Mesenteric fat pad (tissue), 1 donor: Measurements from ENCODE around the gene PLEKHF1. TPM values are rescaled to one million over a fixed set of nuclear protein-coding genes. Genes with fewer than 3 reads are reported as not detected.
A peak's percentile ranks its signal among the peaks of the same experiment; 100 is the strongest.

Experiments
- DNase-seq: peaks from one replicate; pipeline ENCODE4 v3.0.0-alpha.2; 2020; ENCODE audit warnings: low spot score
- total RNA-seq: library from RNA; stranded (reverse); fragmentation: NEBNext Ultra II Directional; extraction: Animal tissue kit (Norgen Biotek cat#: 25700); gene quantifications from one replicate; pipeline ENCODE4 v1.2.1, GENCODE V29; 2021
- donor health status: DM: yes; HTN: yes; CAD: no.

PLEKHF1 gene
- total RNA-seq, 1 donor from 2014 or later = 9.1 TPM

- DNase-seq = peak; percentile 88
Measured at GRCh38 chr19:29663861-29664752, 1.2 kb upstream of the PLEKHF1 start.

DNA sequence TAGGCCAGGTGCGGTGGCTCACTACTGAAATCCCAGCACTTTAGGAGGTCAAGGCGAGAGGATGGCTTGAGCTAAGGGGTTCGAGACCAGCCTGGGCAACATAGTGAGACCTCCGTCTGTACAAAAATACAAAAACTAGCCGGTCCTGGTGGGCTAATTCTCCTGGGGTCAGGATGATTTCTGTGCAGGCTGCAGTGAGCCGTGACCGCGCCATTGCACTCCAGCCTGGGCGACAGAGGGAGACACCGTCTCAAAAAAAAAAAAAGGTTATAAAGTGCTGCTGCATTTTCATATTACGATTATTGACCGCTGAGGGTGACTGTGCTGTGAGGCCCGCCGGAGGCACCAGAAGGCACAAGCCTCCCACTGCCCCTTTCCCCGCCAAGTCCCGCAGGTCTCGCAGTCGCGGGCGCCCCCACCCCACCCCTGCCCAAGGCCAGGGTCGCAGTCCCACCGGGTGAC is 477 bp upstream of the PLEKHF1 start:
- no peak for DNase-seq

- DNase-seq = peak; percentile 89
Measured at GRCh38 chr19:29665826-29666577, 741 bp downstream of the PLEKHF1 start.

DNA sequence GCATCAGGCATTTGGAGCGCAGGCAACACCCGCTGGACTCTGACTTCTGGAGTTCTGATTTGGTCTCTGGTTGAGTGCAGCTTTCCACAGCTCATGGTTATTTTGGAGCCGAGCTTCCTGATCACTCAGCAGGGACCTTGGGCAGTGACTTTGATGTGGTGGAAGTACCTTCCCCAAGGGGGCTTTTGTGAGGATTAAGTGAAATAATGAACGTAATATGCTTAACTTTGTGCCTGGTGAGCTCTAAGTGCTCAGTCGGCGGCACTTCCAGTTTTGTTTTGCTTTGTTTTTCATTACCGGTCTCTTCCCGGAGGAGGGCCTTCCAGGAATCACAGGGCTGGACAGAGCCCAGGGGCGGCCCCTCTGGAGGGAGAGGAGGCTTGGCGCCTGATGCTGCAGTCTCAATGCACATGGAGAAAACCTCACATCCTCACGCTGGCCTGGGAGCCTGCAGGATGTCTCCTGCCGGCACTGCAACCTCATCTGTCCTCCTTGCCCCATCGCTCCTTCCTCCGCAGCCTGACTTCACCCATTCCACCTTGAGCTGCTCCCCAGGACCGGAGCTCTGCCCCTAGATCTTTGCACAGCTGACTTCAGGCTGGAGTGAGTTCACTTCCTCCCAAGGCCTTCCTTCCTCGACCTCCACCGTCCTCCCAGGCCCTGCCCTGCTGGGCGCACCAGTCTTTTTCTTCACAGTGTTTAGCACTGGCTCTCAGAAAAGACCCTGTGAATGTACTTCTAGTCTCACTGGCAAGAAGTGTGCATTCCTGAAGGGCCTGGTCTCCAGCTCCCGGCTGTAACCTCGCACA is 1.5 kb downstream of the PLEKHF1 start:
- peak; percentile 86 for DNase-seq

- DNase-seq = no peak
Measured at GRCh38 chr19:29667387-29667783, 2.1 kb downstream of the PLEKHF1 start.

DNA sequence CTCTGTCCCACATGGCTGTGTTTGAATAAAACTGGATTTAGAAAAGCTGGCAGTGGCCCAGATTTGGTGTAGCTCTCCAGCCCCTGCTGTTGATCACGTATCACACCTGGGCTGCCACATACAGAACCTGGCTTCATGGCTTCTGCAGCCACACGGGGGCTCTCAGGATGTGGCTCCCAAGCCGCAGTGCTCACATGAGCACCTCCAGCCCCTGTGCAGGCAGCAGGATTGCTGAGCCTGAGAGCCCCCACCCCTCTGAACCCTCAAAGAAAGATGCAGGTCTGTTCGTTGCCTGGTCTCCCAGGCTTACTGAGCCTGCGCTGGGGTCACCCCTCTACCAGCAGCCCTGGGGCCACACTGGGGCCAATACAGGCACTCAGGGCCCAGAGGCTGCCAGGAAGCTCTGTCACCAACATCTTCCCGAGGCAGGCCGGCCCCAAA is 2.7 kb downstream of the PLEKHF1 start:
- DNase-seq = no peak

GRCh38 chr19:29668746-29669609 is 3.7 kb downstream of the PLEKHF1 start:
- peak; percentile 80 for DNase-seq

GRCh38 chr19:29670255-29670654 is 5.0 kb downstream of the PLEKHF1 start:
- DNase-seq = no peak

GRCh38 chr19:29671026-29671392 is 5.7 kb downstream of the PLEKHF1 start:
- DNase-seq = peak; percentile 5

DNA sequence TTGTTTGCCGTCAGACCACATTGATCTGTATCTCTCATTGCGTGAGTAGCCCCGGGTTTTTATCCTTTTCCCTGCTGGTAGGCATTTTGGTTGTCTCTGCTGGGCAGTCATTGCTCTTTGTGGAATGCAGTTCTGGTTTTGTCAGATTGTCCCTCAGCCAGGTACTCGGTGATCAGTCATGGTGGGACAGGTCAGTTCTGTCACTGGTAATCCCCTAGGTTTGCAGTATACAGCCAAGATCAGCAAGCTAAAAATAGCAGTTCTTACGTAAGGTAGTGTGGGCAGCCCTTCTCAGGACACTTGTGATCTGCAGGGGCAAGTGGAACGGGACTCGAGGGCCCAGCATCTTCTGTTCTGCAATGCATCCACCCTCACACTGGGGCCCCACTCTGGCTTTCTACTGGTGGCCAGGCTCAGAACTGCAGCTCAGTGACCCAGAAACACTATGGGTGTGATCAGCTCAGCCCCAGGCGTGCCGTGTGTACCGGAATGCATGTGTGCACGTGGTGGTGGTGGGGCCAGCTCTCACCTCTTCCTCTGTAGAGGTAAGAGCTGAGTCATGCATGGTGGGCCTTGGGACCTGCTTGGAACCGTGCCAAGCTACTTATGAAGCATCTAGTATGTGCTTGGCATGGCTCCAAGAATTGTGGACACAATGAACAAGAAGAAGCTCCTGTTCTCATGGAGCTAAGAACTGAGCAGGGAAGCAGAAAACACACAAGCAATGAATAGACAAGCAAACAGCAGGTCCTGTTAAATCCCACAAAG is 6.3 kb downstream of the PLEKHF1 start:
- peak; percentile 67 for DNase-seq

DNA sequence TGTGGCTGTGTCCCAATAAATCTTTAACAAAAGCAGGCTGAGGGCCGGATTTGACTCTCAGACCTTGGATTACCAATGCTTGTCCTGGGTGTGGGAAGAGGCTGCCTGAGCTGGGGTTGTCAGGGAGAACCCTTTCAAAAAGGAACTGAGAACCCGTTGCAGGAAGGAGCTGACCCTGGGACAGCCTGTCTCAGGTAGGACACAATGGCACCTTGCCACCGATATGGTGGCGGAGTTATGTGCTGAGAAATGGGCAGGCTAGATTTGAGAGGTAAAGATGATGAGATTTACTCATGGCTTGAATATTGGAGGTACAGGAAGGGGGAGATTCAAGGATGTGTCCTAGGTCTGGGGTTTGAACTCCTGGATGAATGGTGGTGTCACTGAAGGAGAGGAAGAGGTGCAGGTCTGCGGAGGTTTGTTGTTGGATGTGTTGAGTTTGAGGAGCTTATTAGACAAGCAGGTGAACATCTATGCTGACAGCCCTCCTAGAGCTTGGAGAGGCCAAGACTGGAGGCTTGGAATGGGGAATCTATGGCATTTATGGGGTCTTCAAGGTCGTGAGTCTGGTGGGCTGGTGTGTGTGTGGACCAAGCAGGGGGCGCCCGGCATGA is 7.2 kb downstream of the PLEKHF1 start:
- DNase-seq = peak; percentile 51

DNA sequence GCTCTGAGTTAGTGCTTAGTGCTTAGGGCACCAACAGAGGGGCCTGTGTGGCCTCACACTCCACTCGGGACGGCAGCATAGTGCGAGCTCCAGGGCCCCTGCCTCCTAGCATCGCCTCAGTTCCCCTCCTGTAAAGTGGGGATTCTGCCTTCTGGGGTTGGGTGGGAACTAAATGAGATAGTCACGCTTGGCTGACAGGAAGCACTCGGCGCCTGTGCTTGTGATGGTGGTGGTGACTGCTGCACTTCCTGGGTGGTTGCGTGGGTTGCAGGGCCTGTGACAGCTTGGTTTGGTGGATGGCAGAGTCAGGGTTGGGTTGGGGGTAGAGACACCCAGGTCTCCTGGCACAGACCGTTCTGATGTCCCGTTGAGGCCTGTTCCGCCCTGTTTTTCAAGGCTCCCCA is 7.7 kb downstream of the PLEKHF1 start:
- DNase-seq = peak; percentile 53

DNA sequence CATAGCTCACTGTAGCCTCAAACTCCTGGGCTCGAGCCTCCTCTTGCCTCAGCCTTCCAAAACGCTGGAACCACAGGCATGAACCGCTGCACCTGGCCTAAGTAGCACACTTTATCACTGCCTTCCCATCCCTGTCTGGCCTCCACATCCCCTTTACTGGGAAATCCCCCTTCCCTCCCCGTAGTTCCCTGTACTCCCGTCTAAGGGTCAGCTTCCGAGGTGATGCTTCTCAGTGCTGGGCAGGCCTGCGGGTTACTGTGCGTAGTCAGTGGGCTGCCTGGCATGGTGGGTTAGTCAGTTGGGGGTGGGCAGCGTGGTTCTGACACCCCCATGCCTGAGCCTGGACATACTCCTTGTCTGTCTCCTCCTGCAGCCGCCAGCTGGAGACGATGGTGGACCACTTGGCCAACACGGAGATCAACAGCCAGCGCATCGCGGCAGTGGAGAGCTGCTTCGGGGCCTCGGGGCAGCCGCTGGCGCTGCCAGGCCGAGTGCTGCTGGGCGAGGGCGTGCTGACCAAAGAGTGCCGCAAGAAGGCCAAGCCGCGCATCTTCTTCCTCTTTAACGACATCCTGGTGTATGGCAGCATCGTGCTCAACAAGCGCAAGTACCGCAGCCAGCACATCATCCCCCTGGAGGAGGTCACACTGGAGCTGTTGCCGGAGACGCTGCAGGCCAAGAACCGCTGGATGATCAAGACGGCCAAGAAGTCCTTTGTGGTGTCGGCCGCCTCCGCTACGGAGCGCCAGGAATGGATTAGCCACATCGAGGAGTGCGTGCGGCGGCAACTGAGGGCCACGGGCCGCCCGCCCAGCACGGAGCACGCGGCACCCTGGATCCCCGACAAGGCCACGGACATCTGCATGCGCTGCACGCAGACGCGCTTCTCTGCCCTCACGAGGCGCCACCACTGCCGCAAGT is 8.4 kb downstream of the PLEKHF1 start:
- peak; percentile 79 for DNase-seq

DNA sequence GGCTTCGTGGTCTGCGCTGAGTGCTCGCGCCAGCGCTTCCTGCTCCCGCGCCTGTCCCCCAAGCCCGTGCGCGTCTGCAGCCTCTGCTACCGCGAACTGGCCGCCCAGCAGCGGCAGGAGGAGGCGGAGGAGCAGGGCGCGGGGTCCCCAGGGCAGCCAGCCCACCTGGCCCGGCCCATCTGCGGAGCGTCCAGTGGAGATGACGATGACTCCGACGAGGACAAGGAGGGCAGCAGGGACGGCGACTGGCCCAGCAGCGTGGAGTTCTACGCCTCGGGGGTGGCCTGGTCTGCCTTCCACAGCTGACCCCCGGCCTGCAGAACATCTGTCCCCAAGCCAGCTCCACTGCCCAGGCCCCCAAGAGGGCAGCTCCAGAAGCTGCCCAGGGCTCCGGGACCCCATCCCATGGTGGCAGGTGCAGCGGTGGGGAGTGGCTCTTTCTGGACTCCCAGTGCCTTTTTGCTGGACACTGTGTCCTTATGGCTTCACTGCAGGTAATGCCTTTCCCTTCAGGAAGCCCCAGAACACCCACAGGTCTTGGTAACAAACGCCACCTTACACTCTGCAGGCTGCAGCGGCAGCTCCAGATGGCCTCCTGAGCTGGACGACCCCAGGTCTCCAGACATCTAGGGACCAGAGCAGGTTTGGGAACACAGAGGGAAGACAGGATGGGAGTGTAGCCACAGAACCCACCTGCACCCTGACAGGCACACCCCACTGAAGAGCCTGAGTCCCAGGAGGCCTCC is 9.3 kb downstream of the PLEKHF1 start:
- DNase-seq = peak; percentile 78

- no peak for DNase-seq
Measured at GRCh38 chr19:29675120-29675649, 9.9 kb downstream of the PLEKHF1 start.

- DNase-seq = peak; percentile 59
Measured at GRCh38 chr19:29675650-29676186, 10.5 kb downstream of the PLEKHF1 start.

DNA sequence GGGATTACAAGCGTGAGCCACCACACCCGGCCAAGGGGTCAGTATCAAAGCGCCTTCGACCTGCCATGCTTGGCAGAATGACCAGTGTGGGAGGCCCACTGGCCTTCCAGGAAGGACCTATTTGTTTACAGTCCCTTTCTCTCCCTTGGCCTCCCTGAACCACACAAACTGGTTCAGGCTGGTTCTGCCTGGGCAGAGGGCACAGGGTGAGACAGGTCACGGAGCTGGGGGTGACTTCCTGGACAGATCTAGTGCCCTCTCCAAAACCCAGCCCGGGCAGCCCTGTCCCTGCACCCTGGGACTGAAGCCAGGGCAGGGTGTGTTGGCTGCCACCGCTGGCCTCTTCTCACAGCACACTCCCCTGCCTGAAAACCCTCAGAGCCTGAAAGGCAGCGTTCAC is 11.3 kb downstream of the PLEKHF1 start:
- no peak for DNase-seq
